Choroid plexus epithelial cell (primary cell): ENCODE data around the gene TSPAN5.

Source experiments
- DNase-seq: peaks from one replicate; pipeline ENCODE4 v3.0.0-alpha.2; 2010; ENCODE audit warnings: low read depth
- H3K4me3 ChIP-seq: 2 replicates; pipeline ENCODE4 v1.5.1; 2011; ENCODE audit warnings: low read depth, mild to moderate bottlenecking, control low read depth, low read length, moderate library complexity
- TF ChIP-seq, protein P1 (sequence below): conservative IDR thresholded peaks from 2 replicates; pipeline ENCODE4 v1.5.1; 2011; ENCODE audit warnings: low read depth, mild to moderate bottlenecking, control low read depth, inconsistent platforms, low read length, moderate library complexity

TSPAN5 gene

GRCh38 chr4:98493296-98493695, 165.1 kb downstream of the TSPAN5 start:
- DNase-seq: no peak
- TF ChIP-seq, protein P1, sequence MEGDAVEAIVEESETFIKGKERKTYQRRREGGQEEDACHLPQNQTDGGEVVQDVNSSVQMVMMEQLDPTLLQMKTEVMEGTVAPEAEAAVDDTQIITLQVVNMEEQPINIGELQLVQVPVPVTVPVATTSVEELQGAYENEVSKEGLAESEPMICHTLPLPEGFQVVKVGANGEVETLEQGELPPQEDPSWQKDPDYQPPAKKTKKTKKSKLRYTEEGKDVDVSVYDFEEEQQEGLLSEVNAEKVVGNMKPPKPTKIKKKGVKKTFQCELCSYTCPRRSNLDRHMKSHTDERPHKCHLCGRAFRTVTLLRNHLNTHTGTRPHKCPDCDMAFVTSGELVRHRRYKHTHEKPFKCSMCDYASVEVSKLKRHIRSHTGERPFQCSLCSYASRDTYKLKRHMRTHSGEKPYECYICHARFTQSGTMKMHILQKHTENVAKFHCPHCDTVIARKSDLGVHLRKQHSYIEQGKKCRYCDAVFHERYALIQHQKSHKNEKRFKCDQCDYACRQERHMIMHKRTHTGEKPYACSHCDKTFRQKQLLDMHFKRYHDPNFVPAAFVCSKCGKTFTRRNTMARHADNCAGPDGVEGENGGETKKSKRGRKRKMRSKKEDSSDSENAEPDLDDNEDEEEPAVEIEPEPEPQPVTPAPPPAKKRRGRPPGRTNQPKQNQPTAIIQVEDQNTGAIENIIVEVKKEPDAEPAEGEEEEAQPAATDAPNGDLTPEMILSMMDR: no peak
- no peak overlapping the region for H3K4me3 ChIP-seq

DNA sequence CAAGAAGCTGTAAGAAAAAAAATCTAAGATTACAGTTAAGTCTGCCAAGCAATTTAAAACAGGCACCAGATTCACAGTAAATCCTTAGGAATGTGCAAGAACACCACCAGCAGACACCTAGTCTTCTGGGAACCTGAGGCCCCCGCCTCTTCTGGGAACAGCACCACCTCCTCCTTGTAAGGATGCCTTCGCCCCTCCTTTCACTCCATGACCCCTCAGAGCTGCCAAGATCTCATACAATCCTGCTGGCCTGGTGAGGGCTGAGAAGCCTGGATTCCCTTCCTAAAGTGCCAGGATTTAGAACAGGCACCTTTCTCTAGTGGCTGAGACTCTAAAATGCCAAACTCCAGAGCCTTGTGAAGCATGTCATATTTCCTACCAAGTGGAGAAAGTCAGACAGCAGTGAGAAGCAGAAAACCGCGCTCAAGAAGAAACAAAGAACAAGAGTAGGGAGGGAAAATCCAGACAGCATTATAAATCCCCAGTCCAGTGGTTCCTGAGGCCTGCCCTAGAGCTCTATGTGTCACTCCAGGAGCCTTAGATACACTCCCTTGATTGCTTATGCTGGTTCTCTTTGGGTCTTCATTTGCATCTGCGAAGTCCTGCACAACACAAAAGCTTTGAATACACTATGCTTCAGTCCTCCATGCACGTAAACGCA, 166.4 kb downstream of the TSPAN5 start:
- TF ChIP-seq, protein P1: no peak
- H3K4me3 ChIP-seq: no peak overlapping the region
- DNase-seq: peak; percentile 75

GRCh38 chr4:98490251-98490650, 168.2 kb downstream of the TSPAN5 start:
- TF ChIP-seq, protein P1: no peak
- no peak for DNase-seq
- no peak overlapping the region for H3K4me3 ChIP-seq

GRCh38 chr4:98485816-98486345, 172.5 kb downstream of the TSPAN5 start:
- no peak overlapping the region for H3K4me3 ChIP-seq
- TF ChIP-seq, protein P1: no peak
- no peak for DNase-seq

- DNase-seq: no peak
- TF ChIP-seq, protein P1: no peak
- no peak overlapping the region for H3K4me3 ChIP-seq
These were observed 174.4 kb downstream of the TSPAN5 start for GRCh38 chr4:98484031-98484430.

- peak; percentile 48 for DNase-seq
- H3K4me3 ChIP-seq: no peak overlapping the region
- TF ChIP-seq, protein P1: no peak
These were observed 175.3 kb downstream of the TSPAN5 start for GRCh38 chr4:98482847-98483806.
